Measurements from ENCODE around the gene TRPC6. TPM values are rescaled to one million over a fixed set of nuclear protein-coding genes. Genes with fewer than 3 reads are reported as not detected.

The TRPC6 gene
- total RNA-seq, 4 donors from 2014 or later = 1.9 to 14.0 (median 3.9) TPM

DNA sequence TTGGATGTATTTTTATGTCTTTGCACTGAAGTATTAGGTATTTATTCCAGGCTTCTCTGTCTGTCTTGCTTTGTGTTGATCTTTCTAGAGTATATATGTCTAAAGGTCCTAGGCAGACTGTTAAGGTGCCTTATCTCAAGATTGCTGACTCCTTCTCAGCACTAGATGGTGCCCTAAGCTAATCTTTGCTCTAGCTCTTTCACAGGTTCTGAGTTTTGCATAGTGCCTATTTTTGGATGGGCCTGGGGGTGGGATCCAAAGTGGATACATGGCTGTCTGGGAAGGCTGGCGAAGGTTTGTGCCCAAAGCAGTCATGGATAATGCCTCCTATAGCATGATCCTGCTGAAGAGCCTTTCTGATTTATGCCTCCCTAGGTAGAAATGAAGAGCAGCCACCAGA is 154.9 kb downstream of the TRPC6 start:
- ATAC-seq (ENCODE audit: low FRiP score) = no peak
- TF ChIP-seq, protein P1, sequence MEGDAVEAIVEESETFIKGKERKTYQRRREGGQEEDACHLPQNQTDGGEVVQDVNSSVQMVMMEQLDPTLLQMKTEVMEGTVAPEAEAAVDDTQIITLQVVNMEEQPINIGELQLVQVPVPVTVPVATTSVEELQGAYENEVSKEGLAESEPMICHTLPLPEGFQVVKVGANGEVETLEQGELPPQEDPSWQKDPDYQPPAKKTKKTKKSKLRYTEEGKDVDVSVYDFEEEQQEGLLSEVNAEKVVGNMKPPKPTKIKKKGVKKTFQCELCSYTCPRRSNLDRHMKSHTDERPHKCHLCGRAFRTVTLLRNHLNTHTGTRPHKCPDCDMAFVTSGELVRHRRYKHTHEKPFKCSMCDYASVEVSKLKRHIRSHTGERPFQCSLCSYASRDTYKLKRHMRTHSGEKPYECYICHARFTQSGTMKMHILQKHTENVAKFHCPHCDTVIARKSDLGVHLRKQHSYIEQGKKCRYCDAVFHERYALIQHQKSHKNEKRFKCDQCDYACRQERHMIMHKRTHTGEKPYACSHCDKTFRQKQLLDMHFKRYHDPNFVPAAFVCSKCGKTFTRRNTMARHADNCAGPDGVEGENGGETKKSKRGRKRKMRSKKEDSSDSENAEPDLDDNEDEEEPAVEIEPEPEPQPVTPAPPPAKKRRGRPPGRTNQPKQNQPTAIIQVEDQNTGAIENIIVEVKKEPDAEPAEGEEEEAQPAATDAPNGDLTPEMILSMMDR (IDR thresholded peaks at IDR 0.05) = no peak

DNA sequence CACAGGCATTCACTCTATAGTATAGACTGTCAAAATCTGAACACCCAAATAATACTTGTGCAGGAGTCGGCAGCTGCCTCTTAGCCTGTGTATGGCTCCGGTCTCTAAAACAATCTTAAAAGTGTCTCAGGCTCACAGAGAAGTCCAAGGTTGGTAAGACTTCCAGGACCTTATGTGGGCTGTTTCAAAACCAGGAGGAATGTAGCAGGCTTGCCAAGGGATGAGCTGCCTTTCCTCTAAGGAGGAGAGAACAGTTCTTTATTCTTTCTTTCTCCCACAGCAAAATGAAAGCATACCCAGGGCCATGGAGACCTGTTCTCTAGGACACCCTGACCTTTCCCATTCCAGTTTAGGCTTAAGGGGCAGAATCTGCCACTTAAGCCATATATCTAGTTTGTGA is 176.5 kb downstream of the TRPC6 start:
- ATAC-seq (ENCODE audit: low FRiP score) (peak; percentile 54), DNase-seq (ENCODE audit: low spot score) (no peak)
- TF ChIP-seq, protein P1 (IDR thresholded peaks at IDR 0.05) = no peak

More for the DNA sequence above, 154.9 kb downstream of the TRPC6 start:
- DNase-seq (ENCODE audit: low spot score) = no peak

Small RNA genes within 50 kb of the gene (small RNA-seq; reads per million reads assigned to genes)
- gene MIR3920 = not detected

Data from omental fat pad (tissue), 4 donors.